Endothelial cell of umbilical vein (primary cell): ENCODE data around the gene CCT6B. TPM values are rescaled to one million over a fixed set of nuclear protein-coding genes. Genes with fewer than 3 reads are reported as not detected.

ENCODE experiments used
- BruUV-seq: library from RNA; stranded (reverse); fragments of 400-500 nt; replicated peaks from 2 replicates; lab custom pipeline; 2021; lab: Mats Ljungman, UMichigan
- CTCF ChIA-PET: fragments of 300-600, 350-600 bp; sonication (Branson Sonifier 250); formaldehyde crosslinking; loops from one replicate; lab custom pipeline; 2021; ENCODE audit warnings: antibody characterized with exemption, inconsistent platforms; lab: Charles Lee
- POLR2A ChIA-PET: fragments of 300-600, 350-600 bp; sonication (Branson Sonifier 250); formaldehyde crosslinking; loops from one replicate; lab custom pipeline; 2021; ENCODE audit warnings: antibody characterized with exemption, inconsistent platforms; lab: Charles Lee
- DNase-seq: peaks from one replicate; pipeline ENCODE4 v3.0.0-alpha.2; 2011; ENCODE audit warnings: low read depth, low spot score
- FAIRE-seq: peaks from 2 replicates; lab custom pipeline; 2011; peaks lifted over from hg19 to GRCh38; lab: Jason Lieb, UNC
- H2AFZ ChIP-seq: 2 replicates; pipeline ENCODE4 v1.6.0; 2012; ENCODE audit warnings: low read depth, low read length, control low read depth, inconsistent platforms
- H3K27ac ChIP-seq: 2 replicates; pipeline ENCODE4 v1.5.1; 2011; ENCODE audit warnings: low read depth, mild to moderate bottlenecking, control low read depth, low read length, moderate library complexity; ENCODE audit not compliant: insufficient read depth
- H3K27me3 ChIP-seq, 2 experiments: 2 replicates each; pipeline versions ENCODE4 v1.6.0 to v1.6.1; 2011; ENCODE audit warnings: low read length in 2 of 2, mixed read lengths in 1 of 2; ENCODE audit not compliant: control insufficient read depth in 2 of 2, insufficient read depth in 2 of 2
- H3K36me3 ChIP-seq, 2 experiments: 2 replicates in 1 of 2; 3 replicates in 1 of 2; pipeline ENCODE4 v1.5.1; 2011; ENCODE audit warnings: low read length in 2 of 2, mild to moderate bottlenecking in 1 of 2, moderate library complexity in 1 of 2; ENCODE audit not compliant: control insufficient read depth in 2 of 2, insufficient read depth in 2 of 2; ENCODE audit errors: extremely low read depth in 1 of 2
- H3K4me1 ChIP-seq: 3 replicates; pipeline ENCODE4 v1.5.1; 2011; ENCODE audit warnings: mild to moderate bottlenecking, low read length; ENCODE audit not compliant: control insufficient read depth, insufficient read depth; ENCODE audit errors: extremely low read depth
- H3K4me2 ChIP-seq: 2 replicates; pipeline ENCODE4 v1.6.1; 2011; ENCODE audit warnings: low read length, control low read depth, mixed read lengths; ENCODE audit not compliant: insufficient read depth
- H3K4me3 ChIP-seq, 3 experiments: fragments of 200-600 bp in 1 of 3; sonication (generic), shearing (Covaris generic) in 1 of 3; replicated peaks in 1 of 3; 2 replicates each; pipeline ENCODE4 v1.5.1; 2011 to 2016; ENCODE audit warnings: control low read depth in 3 of 3, low read length in 3 of 3, mild to moderate bottlenecking in 2 of 3, inconsistent platforms in 1 of 3, low read depth in 1 of 3, moderate library complexity in 1 of 3; ENCODE audit not compliant: insufficient read depth in 1 of 3
- H3K79me2 ChIP-seq: 2 replicates; pipeline ENCODE4 v1.6.0; 2012; ENCODE audit warnings: low read length, inconsistent platforms; ENCODE audit not compliant: control insufficient read depth, insufficient read depth
- H3K9ac ChIP-seq: replicated peaks from 2 replicates; pipeline ENCODE3; 2011; ENCODE audit warnings: low read length, control low read depth; ENCODE audit not compliant: insufficient read depth; ENCODE audit errors: extremely low read depth
- H3K9me1 ChIP-seq: replicated peaks from 3 replicates; pipeline ENCODE4 v1.6.0; 2011; ENCODE audit warnings: mild to moderate bottlenecking, low read length; ENCODE audit not compliant: control insufficient read depth, insufficient read depth; ENCODE audit errors: extremely low read depth
- H3K9me3 ChIP-seq: replicated peaks from 2 replicates; pipeline ENCODE4 v1.5.1; 2012; ENCODE audit warnings: low read length, inconsistent platforms; ENCODE audit not compliant: control insufficient read depth, insufficient read depth
- H4K20me1 ChIP-seq: replicated peaks from 2 replicates; pipeline ENCODE3; 2011; ENCODE audit warnings: mild to moderate bottlenecking, low read length; ENCODE audit not compliant: control insufficient read depth, insufficient read depth; ENCODE audit errors: extremely low read depth
- EZH2 ChIP-seq: IDR thresholded peaks from 2 replicates; pipeline ENCODE4 v1.6.1; 2012; ENCODE audit warnings: borderline replicate concordance, low read depth, mild to moderate bottlenecking, moderate library complexity, low read length, inconsistent platforms; ENCODE audit not compliant: severe bottlenecking
- FOS ChIP-seq: IDR thresholded peaks from 2 replicates; pipeline ENCODE4 v1.6.1; 2011; ENCODE audit warnings: mild to moderate bottlenecking, low read length, moderate library complexity, borderline replicate concordance; ENCODE audit not compliant: insufficient read depth
- GATA2 ChIP-seq: IDR thresholded peaks from 2 replicates; pipeline ENCODE4 v1.7.0; 2011; ENCODE audit warnings: low read depth, mild to moderate bottlenecking, moderate library complexity, mixed read lengths, low read length; ENCODE audit not compliant: insufficient read length, insufficient read depth
- JUN ChIP-seq: IDR thresholded peaks from 2 replicates; pipeline ENCODE4 v1.6.1; 2011; ENCODE audit warnings: borderline replicate concordance, low read depth; ENCODE audit not compliant: insufficient read length, insufficient read depth
- MYC ChIP-seq: IDR thresholded peaks from one replicate; pipeline ENCODE4 v1.6.1; 2011; ENCODE audit warnings: mild to moderate bottlenecking, low read depth, low read length
- POLR2A ChIP-seq: IDR thresholded peaks from 2 replicates; pipeline ENCODE4 v1.6.1; 2012; ENCODE audit warnings: low read depth, mild to moderate bottlenecking, control low read depth, low read length
- POLR2AphosphoS5 ChIP-seq: IDR thresholded peaks from 2 replicates; pipeline ENCODE4 v1.6.1; 2012; ENCODE audit warnings: low read depth, mild to moderate bottlenecking, control low read depth, low read length, moderate library complexity; ENCODE audit not compliant: insufficient read depth
- dilution Hi-C: fragments of 300-500 bp; cut with MboI; formaldehyde crosslinking; loops from one replicate; pipeline ENCODE4 v1.15.0; 2019; ENCODE audit warnings: low sequenced_read_pairs; ENCODE audit not compliant: extremely low pct_ligation_motif_present
- intact Hi-C: fragments of 100-400 bp; cut with micrococcal nuclease; formaldehyde crosslinking; loops from one replicate; pipeline ENCODE4 v1.10.0; 2022
- polyA plus RNA-seq, 4 experiments: library from polyadenylated mRNA; depleted of rRNA in 3 of 4; stranded (reverse) in 3 of 4; unstranded in 1 of 4; fragments of >200 nt; gene quantifications; 2 replicates each; pipeline versions ENCODE4 v1.2.1 to v1.2.3, GENCODE V29; 2011 to 2012; ENCODE audit warnings: missing spikeins in 1 of 4
- total RNA-seq: library from RNA; stranded (reverse); gene quantifications from 2 replicates; pipeline ENCODE4 v1.2.3, GENCODE V29; 2021
- TF ChIP-seq, protein P1 (sequence below): IDR thresholded peaks from 2 replicates; pipeline ENCODE4 v1.6.1; 2011; ENCODE audit not compliant: insufficient read depth, insufficient read length
- TF ChIP-seq, protein P2 (sequence below), 2 donors: IDR thresholded peaks; 1 replicate in 1 of 2; 2 replicates in 1 of 2; pipeline ENCODE4 v1.5.1; 2011; ENCODE audit warnings: low read length in 2 of 2, mild to moderate bottlenecking in 2 of 2, moderate library complexity in 2 of 2, control low read depth in 1 of 2, inconsistent platforms in 1 of 2, low read depth in 1 of 2; ENCODE audit not compliant: insufficient read depth in 1 of 2; ENCODE audit errors: extremely low read depth in 1 of 2

CCT6B gene
- total and polyA plus RNA-seq, 2 donors (not counting 3 experiments of a cell fraction or from before 2014, with no cell fraction given) = 0.35 to 1.6 TPM

DNA sequence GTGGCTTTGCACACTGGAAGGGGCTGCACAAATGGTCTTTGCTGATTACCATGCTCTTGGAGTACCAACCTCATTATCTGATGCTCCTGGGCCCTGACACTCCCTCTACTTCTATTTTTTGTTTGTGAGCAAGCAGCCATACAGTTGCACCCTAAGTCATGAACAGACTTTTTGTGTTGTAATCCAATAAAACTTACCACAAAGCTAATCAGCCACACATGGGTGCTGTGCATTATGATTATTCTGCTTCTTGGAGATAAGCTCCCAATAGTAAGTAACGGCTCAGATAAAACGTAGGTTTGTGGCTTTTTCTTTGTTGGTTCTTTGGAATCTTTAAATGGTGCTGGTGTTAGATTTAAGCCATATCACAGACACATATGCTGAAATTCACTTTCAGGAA, 76.2 kb downstream of the CCT6B start:
- DNase-seq (no peak), FAIRE-seq (no peak)
- dilution Hi-C loops = no loop called here
- no peak for TF ChIP-seq POLR2AphosphoS5
- TF ChIP-seq FOS = no peak
- TF ChIP-seq, protein P1, sequence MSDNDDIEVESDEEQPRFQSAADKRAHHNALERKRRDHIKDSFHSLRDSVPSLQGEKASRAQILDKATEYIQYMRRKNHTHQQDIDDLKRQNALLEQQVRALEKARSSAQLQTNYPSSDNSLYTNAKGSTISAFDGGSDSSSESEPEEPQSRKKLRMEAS = no peak
- TF ChIP-seq MYC = no peak
- TF ChIP-seq EZH2 = no peak
- no peak for TF ChIP-seq GATA2
- TF ChIP-seq JUN = no peak
- TF ChIP-seq, protein P2, sequence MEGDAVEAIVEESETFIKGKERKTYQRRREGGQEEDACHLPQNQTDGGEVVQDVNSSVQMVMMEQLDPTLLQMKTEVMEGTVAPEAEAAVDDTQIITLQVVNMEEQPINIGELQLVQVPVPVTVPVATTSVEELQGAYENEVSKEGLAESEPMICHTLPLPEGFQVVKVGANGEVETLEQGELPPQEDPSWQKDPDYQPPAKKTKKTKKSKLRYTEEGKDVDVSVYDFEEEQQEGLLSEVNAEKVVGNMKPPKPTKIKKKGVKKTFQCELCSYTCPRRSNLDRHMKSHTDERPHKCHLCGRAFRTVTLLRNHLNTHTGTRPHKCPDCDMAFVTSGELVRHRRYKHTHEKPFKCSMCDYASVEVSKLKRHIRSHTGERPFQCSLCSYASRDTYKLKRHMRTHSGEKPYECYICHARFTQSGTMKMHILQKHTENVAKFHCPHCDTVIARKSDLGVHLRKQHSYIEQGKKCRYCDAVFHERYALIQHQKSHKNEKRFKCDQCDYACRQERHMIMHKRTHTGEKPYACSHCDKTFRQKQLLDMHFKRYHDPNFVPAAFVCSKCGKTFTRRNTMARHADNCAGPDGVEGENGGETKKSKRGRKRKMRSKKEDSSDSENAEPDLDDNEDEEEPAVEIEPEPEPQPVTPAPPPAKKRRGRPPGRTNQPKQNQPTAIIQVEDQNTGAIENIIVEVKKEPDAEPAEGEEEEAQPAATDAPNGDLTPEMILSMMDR (IDR thresholded peaks at IDR 0.05; ENCODE audit: extremely low read depth in 1 of 2, insufficient read depth in 1 of 2, low read depth in 1 of 2, low read length in 2 of 2) = no peak
- TF ChIP-seq POLR2A = no peak
- Histone ChIP-seq H3K9me1 (no peaks in the 10 kb centered on the region), H3K27me3 (peaks cover 0 to 4% of the 10 kb centered on the region in 2 experiments), H3K4me2 (no peak overlapping the region), H3K27ac (no peak overlapping the region), H3K36me3 (no peaks in the 10 kb centered on the region), H3K9me3 (no peaks in the 10 kb centered on the region), H3K4me1 (no peaks in the 10 kb centered on the region), H3K9ac (no peak overlapping the region), H2AFZ (no peak overlapping the region), H3K4me3 (no peak overlapping the region), H3K79me2 (no peaks in the 10 kb centered on the region), H4K20me1 (no peaks in the 10 kb centered on the region)
- ChIA-PET CTCF (no interaction called here), POLR2A (no interaction called here)
- intact Hi-C loops = no loop called here
- BruUV-seq = no TSS peak
